ENCODE measurements around the gene LAMP5. TPM values are rescaled to one million over a fixed set of nuclear protein-coding genes. Genes with fewer than 3 reads are reported as not detected.

Gene LAMP5
- total RNA-seq, 4 donors from 2014 or later, result not detected

- Histone ChIP-seq H3K4me1 (no peaks in the 10 kb centered on the region), H3K4me3 (no peak overlapping the region), H3K27ac (no peak overlapping the region), H3K27me3 (no peaks in the 10 kb centered on the region), H3K9me3 (no peaks in the 10 kb centered on the region), H3K36me3 (no peaks in the 10 kb centered on the region)
- ATAC-seq (no peak), DNase-seq (no peak)
- in situ Hi-C loops (cut with MboI; ENCODE audit: low sequenced_read_pairs in 4 of 4) (no loop called here), intact Hi-C loops (cut with DNase I; ENCODE audit: low total_unique reads) (no loop called here)
- TF ChIP-seq POLR2A (IDR thresholded peaks at IDR 0.05), result no peak
These were observed 63.0 kb downstream of the LAMP5 start for GRCh38 chr20:9577397-9577796.

GRCh38 chr20:9578594-9578993 is 64.2 kb downstream of the LAMP5 start:
- no peaks in the 10 kb centered on the region for H3K27me3 ChIP-seq
- H3K4me3 ChIP-seq, result no peak overlapping the region
- TF ChIP-seq CTCF (IDR thresholded peaks at IDR 0.05 in 4 of 5, conservative IDR thresholded peaks at IDR 0.05 in 1 of 5) (no peak), POLR2A (IDR thresholded peaks at IDR 0.05) (no peak)
- ATAC-seq (no peak), DNase-seq (no peak)
- in situ Hi-C loops (cut with MboI; ENCODE audit: low sequenced_read_pairs in 4 of 4), result no loop called here
- H3K36me3 ChIP-seq, result no peaks in the 10 kb centered on the region
- H3K27ac ChIP-seq, result no peak overlapping the region
- H3K9me3 ChIP-seq, result no peaks in the 10 kb centered on the region
- no peaks in the 10 kb centered on the region for H3K4me1 ChIP-seq
- intact Hi-C loops (cut with DNase I; ENCODE audit: low total_unique reads), result no loop called here
